Activated gamma-delta T cell treated with Interleukin-2 at 50 U/mL for 16 hours (primary cell): ENCODE measurements around the gene TC2N.
"Not testable (repeated sequence)": the region's sequence is repeated elsewhere in the genome, so short reads cannot be mapped to it uniquely, and the experiment has no call there.

Experiments
- DNase-seq: peaks from one replicate; pipeline ENCODE4 v3.0.0-alpha.2; 2020

The TC2N gene

DNA sequence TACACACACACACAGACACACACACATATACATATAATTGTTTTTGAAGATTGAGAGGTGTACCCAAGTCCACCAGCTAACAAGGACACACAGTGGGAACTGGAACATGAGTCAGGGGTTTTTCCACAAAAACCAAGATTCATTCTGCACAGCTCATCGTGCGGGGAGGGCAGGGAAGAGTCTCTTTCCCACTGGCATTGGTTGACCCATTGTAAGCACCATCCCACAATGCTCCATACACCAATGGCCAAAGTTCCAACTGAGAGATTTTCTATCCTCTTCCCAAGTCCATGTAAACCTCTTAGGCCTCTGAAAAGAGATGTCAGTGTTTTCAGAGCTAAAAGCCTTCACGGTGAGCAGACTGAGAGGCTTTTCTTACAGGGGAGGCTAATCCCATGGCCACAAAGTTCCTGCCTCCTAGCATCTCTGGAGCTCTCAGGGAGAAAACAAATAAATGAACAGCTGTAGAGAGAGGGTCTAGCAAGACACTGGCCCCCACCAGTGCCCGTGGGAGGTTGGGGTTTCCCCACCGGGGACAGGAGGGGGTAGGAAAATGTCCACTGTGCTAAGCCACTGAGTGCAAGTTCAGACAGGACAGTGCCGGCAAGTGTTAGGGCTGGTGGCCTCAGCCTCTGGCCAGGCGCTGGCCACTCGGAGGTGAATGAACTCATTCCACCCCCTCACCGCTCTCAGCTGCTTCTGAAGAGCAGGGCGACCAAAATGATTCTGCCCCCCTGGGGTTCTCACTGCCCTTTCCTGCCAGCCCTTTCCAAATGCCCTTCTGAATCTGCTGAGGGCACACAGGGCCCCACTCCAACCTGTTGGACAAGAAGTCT lies 21.5 kb upstream of the TC2N start:
- no peak for DNase-seq

DNA sequence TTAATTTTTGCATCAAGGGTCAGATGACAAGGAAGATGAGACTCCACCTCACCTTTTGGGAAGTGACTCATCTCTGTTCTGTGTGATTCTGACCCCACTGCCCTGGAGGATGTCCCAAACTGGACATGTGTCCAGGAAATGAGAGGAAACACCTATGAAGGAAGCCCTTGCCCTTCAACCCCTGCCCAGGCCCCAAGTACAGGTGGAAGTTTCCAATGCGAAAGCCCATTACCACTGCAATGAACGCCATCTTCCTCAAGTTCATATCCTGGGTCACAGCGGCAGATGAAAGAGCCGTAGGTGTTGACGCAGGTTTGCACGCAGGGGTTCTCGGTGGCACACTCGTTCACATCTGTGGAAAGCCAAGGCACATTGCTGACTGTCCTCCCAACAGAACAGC lies 19.6 kb upstream of the TC2N start:
- no peak for DNase-seq

- no peak for DNase-seq
Measured at GRCh38 chr14:91885839-91886238, 18.5 kb upstream of the TC2N start.

DNA sequence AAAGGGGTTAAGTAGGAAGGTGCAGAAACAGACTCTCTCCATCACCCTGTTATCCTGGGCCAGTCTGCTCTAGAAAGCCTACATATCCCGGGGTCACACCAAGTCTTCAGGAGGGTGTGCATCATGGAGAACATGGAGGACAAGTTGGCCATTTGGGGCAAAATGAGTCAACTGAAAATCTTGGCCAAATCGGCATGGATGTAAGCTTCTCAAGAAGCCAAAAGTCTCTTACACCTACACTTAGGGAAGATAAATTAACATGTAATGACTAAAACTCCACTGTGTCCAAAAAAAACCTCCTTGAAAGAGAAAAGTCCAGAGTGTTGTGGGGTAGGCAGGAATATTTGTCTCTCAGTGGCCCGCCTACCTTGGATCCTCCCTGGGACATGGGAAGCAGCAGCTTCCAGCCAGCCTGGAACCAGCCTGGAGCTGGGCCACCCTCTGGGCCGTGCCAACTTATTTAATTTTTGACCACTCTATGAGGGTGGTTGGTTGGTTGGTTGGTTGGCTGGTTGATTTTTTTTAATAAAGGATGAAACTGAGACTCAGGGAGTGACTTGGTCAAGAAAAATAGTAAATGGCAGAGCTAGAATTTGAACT lies 17.9 kb upstream of the TC2N start:
- no peak for DNase-seq

GRCh38 chr14:91884664-91885063 lies 17.3 kb upstream of the TC2N start:
- DNase-seq: no peak

- no peak for DNase-seq
Measured at GRCh38 chr14:91883753-91884152, 16.4 kb upstream of the TC2N start.

GRCh38 chr14:91882776-91883175 lies 15.4 kb upstream of the TC2N start:
- no peak for DNase-seq

DNA sequence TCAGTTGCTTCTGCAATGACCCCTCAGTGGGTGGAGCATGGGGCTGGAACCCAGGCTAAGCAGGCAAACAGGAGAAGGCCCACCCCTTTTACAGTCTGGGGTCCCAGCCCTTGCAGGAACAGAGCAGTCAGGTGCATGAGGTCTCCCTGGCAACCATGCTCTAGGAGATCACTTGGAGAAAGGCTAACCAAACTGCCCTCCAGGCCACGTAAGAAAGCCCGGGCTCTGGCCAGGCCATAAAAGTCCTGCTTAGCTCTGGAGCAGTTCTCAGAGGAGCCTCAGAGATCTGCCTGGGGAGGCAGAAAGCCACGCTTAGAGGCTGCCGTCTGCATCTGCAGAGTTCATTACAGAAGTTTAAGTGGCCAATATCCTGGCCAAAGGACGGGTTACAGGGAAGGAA lies 15.0 kb upstream of the TC2N start:
- DNase-seq: no peak

GRCh38 chr14:91879196-91879595 lies 11.9 kb upstream of the TC2N start:
- no peak for DNase-seq

DNA sequence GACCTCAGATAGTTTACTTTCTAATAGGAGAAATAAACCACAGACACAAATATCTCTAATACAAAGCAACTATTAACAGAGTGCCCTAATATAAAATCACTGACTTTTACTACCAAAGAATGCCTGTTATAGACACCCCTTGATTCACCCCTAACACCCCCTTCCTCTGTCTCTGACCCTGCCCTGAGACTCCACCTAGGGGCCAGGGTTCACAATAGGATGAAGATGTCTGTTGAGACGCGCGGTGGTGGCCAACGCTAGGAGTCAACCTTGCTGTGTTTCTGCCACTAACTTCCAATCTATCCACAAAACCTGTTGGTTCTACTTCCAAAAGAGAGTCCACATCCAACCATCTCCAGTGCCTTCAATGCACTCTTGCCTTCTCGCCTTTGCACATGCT lies 10.9 kb upstream of the TC2N start:
- DNase-seq: no peak

- no peak for DNase-seq
Measured at GRCh38 chr14:91877376-91877915, 10.1 kb upstream of the TC2N start.

DNA sequence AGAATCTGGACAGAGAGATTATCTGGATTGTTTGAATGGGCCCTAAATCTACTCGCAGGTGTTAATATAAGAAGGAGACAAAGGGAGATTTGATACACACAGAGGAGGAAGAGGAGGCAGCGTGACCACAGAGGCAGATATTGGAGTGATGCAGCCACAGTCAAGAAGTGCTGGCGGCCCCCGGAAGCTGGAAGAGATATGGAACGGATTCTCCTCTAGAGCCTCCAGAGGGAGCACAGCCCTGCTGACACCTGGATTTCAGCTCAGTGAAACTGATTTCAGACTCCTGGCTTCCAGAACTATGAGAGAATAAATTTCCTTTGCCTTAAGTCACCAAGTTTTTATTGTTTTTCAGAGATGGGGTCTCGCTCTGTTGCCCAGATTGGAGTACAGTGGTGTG lies 9.2 kb upstream of the TC2N start:
- no peak for DNase-seq

- no peak for DNase-seq
Measured at GRCh38 chr14:91875525-91876286, 8.4 kb upstream of the TC2N start.

DNA sequence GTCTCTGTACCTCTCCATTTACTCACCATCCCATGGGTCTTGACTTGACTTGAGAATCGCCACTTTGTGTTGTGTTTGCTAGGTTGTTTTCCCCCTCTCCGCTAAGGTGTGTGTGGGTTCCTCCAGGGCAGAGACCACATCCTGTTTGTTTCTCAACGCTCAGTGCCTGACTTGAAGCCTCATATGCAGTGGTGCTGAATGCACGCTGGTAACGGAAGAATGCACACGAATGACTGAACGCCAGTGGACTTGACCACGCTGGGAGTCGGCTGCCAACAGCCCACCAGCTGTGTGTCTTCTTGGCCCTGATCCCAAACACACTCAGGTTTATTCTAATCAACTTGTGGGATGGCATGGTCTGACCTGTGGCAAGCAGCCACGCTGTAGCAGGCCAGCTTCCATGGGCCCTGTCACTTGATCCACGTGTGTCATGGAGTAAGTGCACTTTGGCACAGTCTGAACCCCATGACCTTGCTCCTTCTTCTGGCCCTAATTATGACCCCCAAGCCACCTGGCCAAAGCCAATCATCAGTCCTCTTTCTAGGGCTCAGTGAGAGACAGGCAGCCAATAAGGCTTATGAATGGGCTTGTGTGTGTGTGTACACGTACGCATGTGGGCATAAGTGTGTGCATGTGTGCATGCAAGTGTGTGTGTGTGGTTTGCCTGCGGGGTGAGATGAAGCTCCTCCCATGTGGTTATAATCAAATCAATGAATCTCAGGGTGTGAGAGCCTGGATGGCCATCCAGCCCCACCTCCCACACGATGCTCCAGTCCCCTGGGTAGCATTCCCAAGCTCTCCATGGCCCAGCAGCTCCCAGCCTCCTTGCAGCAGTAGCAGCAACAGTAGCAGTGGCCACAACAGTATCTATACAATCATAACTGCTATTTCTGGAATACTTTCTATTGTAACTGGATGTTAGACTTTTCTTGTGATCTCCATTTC lies 6.4 kb upstream of the TC2N start:
- DNase-seq: peak; percentile 81

DNA sequence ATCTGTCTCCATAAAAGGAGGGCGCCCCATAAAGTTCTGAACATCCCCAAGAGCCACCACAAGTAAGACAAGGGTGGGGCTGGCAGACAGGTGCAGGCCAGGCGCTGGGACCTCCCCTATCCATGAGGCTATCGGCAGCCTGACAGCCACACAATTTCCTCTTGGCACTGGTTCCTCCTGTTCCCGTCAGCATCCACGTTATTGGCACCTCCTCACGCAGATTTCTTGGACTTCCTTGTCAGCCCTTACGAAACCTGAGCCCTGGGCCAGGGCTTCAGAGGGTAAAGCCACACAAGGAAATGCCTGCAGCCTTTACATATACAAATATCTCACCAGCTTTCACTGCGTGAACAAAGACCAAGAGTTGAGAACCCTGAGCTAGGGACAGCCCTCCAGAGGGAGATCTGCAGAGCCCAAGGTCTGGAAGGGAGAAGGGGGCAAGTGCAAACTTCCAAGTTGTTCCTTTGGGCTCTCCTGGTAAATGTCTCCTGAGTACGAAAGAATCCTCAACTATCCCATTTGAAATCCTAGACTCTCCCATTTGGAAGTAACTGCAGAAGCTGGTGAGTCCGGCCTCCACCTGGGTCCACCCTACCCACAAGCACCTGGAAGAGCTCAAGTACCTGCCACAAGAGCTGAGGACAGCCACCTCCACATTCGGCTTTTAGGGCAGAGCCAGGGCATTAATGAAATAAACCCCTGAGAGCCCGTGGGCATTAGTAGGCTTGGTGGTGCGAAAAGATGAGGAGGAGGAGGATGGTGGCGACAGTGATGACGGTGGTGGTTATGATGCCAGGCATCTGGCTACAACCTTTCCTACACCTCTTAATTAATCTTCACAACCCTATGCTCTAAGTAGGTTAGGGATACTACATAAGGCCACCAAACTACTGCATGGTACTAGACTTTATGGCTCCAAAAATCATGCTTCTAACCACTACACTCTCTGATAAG lies 5.5 kb upstream of the TC2N start:
- DNase-seq: peak; percentile 58

DNA sequence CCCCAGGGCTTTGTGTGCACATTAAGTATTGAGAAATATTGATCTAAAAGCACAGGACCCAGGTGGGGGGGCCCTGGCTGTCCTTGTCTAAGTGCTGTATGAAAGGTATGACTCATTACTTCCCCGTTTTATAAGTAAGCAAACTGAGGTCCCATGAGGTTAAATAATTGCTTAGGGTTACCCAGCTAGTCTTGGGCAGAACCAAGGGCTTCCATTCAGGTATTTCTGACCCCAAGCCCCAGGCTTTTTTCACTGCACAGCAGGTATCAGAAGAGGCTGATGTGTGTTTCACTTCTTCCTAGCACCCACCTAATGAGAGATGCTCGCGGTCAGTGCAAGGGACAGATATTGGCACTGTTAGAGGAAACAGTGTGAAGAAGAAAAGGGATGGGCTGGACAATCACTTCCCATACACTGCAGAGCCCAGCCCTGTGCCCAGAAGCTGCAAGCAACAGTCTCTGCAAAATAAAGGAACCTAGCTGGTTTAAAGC lies 4.7 kb upstream of the TC2N start:
- peak; percentile 34 for DNase-seq

GRCh38 chr14:91871401-91871800 lies 4.1 kb upstream of the TC2N start:
- not testable (repeated sequence) for DNase-seq

DNA sequence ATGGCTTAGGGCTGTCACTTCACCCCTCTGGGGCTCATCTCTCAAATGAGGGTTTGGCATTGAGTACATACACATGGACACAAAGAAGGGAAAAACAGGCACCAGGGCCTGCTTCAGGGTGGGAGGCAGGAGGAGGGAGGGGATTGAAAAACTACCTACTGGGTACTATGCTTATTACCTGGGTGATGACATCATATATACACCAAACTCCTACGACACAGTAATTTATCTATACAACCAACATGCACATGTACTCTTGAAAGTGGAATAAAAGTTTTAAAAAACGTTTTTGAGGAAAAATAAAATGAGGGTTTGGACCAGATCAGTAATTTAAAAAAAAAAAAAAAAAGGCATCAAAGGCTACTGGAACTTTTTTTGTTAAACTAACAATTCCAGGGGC lies 3.6 kb upstream of the TC2N start:
- DNase-seq: no peak

DNA sequence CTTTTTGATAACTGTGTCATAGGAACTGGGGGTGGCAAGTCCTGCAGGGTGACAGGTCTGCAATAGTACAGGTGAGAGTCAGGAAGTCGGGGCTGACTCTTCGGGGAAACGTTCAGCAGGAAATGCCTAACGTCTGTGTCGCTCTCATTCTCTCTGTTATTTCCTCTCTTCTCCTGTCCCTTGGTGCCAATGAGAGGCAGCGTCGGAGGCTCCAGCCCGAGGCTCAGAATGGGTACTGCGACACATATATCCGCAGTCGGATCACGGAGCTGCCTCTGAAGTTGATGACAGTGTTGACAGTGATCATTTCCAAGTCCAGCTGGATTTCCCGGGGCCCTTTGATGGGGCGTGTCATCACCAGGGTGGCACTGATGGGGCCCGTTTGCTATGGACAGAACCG lies 2.7 kb upstream of the TC2N start:
- peak; percentile 69 for DNase-seq

DNA sequence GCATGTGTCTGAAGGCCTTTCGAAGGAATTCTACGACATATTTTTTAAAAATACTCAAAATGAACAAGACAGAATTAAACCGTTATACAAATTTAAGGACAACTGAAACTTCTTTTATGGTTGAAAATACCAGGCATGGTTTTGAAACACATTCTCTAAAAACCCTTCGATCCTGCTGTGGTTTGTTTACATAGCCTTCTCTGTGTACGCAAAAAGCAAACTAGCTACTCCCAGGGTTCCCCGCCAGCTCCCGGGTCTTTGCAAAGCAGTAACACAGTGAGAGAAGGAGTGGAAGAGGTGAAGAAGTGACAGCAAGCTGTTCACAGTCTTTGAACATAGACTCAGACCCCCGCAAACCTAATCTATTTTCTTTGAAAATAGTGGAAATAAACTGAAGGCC lies 2.2 kb upstream of the TC2N start:
- DNase-seq: no peak
